GM21717 (cell line): ENCODE results near the gene SPRTN.

Experiments
- ATAC-seq: cut with Tn5 transposase; IDR thresholded peaks from one replicate; pipeline ENCODE4 v1.9.1; 2021; ENCODE audit warnings: mild to moderate bottlenecking, moderate library complexity; ENCODE audit not compliant: unreplicated experiment

The SPRTN gene

DNA sequence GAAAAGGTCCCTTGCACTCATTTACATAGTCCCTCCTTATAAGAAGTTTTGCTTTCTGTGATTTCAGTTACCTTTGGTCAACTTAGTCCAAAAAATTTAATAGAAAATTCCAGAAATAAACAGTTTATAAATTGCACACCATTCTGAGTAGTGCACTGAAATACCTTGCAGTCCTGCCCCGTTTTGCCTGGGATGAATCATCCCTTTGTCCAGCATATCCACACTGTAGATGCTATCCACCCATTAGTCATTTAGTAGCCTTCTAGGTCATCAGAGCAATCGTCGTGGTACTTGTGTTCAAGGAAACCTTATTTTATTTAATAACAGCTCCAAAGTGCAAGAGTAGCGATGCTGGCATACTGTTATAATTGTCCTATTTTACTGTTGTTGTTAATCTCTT, 38.0 kb downstream of the SPRTN start:
- no peak for ATAC-seq

DNA sequence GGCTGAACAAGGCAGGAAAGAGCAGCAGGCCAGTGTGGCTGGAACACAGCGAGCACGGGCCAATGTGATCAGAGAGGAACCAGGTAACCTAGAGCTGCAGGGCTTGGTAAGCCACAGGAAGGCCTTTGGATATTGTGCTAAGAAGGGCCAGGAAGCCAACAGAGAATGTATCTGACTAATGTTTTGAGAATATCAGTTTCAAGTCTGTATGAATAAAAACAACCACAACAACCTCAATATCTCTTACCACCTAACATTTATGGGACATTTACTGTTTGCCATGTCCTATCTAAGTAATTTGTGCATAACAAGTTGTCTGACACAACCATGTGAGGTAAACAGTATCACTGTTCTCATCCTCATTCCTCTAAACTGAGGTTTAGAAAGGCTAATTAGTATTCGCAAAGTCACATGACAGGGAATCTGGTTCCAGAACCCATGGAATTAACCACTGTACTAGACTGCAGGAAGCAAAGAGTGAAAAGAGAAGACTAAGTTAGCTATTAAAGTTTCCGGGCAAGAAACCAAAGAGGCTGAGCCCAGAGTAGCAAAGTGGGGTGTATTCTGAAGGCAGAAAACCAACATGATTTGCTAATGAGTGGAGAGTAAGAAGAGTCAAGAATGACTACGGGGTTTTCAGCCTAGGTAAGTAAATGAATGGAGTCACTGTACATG, 38.9 kb downstream of the SPRTN start:
- ATAC-seq = no peak

DNA sequence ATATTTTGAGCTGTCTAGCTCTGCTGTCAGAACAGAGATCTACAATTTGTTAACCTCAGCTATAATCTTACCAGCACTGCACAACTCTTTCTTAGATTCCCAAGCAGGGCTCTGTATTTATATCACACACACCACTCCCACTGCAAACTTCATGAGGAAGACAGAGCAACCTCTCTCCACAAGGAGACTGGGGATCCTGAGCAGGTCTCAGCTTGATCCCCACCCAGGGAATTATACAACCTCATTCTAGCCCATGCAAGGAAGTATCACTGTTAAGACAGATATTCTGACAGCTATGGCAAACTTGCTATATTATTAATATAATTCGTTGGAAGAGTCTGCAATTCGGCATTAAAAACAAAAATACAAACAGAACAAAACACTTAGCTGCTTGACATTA, 43.6 kb downstream of the SPRTN start:
- ATAC-seq = no peak

DNA sequence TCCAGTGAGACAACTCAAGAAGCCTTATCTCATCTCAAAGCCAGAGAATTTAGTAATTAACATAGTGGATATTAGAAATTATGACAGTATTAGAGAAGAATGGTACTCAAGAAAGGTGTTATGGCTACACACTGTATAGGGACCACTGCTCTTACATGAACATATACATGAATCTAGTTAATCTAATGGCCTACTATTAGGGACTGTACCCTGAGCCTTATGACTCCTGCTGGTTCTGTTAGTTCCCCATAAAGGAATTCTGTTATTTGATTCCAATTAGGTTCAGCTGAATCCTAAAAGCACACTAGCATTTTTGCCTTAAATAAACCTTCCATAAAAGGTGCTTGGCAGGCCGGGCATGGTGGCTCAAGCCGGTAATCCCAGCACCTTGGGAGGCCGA, 44.3 kb downstream of the SPRTN start:
- no peak for ATAC-seq

DNA sequence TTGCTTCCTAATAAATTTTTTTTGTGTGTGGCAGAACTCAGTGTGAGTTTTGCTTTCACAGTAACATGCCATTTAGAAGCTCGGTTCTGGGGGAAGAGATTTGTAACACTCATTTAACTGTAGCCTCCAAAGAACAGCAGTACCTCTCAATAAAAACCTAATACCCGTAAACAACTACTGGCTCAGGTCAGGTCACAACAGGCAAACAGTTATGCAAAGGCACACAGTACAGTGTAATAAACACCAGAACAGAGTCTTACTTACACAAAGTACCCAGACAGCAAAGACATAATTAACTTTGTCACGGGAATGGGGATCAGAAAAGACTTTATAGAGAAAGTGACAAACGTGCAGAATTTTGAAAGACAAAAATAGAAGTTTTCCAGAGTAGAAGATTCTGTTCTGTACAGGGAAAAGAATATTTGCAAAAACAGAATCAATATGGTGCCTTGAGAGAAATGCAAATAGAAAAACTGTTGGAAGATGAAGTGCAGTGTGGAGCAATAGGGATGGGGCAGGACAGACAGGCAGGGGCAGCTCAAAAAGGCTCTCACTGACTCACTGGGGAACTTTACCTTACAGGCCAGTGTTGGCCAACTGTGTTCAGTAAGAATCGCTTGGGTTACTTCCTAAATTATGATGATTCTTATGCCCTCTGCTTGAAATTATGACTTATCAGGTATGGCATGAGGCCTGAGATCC, 45.2 kb downstream of the SPRTN start:
- no peak for ATAC-seq

DNA sequence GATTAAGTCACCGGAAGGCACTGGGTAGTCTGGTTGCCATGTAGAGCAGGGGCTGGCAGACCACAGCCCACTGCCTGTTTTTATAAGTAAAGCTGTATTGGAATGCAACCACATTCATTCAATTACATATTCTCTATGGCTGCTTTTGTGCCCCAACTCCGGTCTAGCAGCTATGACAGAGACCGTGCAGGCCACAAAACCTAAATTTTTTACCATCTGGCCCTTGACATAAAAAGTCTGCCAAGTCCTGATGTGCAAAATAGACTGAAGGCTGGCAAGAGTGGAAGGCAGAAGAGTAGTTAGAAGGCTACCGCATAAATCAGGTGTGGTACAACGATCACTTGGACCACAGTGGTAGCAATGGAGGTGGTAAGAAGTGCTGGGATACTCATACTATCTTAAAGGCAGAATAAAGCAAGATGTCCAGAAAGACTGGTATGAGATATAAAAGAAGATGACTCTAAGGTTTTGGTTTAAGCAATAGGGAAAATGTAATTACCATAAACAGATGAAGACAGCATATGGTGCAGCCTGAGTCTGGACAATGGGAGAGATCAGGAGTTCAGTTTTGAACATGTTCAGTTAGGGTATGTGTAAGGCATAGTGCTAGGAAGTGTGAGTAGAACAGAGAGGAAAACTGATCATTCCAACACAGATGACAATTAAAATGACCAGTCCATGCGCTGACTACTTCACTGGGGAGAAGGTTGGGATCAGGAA, 46.8 kb downstream of the SPRTN start:
- ATAC-seq = no peak

DNA sequence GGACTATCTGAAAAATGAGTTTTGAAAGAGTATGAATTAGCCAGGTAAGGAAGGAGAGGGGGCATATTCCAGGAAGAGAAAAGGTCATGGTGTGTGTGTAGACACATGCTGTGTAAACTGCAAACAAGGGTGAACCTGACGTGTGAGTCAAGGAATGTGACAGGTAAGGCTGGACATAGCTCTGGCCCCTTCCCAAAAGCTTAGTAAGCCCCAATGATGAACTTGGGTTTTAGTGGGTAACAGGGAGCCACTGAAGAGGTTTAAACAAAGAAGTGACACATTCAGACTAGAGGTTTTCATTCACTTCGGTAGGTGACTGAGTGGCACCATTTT, 47.3 kb downstream of the SPRTN start:
- no peak for ATAC-seq

DNA sequence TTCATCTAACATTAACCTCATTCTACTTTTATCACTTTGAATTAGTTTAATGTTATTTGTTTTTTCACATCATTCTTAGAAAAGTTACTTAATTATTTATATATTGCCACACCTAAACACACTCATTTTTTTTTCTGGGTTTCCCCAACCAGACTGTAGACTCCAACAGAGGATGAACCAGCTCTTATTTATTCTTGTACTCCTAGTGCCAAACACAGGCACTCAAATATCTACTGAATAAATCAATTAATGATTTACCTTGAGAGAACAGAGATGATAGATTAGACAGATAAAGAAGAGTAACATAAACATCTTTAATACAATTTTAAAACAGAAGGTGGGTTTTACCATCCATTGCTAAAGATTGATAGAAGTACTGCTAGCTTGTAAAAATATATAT, 48.4 kb downstream of the SPRTN start:
- ATAC-seq = no peak

DNA sequence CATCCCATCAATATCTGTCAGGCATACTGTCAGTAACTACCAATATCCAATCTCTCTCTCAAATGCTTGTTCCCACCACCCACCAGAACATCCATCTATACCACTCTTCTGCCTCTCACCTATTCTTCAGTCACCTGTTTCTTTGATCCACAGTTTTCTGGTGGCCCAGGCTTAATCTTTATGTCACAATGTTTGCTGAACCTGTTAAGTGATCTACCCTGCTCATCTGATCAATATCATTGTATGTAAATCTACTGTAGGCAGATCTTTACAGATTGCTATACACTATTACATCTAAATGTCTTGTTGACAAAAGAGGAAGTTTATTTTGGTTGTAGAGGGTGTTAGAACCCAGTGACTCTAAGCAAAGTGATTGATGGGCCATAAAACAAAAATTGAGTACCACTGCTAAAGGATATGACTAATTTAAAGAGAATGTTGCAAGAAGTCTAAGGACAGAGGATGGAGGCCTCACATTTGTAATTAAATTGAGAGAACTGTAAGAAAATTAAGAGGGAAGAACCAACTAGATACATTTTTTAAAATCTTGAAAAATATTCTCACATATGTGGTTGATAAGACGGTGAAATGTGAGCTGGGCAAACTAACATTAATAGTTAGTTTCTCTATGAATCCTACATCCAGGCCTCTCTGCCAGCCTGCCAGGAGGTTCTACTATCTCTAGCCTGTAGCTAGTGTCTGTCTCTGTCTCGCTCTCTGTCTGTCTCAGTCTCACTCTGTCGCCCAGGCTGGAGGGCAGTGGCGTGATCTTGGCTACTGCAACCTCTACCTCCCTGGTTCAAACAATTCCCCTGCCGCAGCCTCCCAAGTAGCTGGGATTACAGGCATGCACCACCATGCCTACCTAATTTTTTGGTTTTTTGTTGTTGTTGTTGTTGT, 49.9 kb downstream of the SPRTN start:
- ATAC-seq = no peak

DNA sequence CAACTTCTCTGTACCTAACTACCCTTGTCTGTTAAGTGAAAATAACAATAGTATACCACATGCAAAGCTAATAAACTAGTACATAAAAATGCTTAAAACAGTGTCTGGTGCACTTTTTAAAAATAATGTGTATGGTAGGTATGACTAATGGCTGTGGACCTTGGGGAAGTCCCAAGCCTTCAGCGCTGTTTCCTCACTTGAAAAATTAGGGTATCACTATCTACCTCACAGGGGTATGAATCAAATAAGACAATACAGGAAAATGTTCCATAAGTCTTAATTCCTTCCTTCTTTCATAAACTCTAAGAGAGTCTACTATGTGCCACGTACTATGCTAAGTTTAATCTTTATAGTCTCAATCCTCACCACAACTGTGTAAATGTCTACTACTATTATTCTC, 52.0 kb downstream of the SPRTN start:
- ATAC-seq = no peak

DNA sequence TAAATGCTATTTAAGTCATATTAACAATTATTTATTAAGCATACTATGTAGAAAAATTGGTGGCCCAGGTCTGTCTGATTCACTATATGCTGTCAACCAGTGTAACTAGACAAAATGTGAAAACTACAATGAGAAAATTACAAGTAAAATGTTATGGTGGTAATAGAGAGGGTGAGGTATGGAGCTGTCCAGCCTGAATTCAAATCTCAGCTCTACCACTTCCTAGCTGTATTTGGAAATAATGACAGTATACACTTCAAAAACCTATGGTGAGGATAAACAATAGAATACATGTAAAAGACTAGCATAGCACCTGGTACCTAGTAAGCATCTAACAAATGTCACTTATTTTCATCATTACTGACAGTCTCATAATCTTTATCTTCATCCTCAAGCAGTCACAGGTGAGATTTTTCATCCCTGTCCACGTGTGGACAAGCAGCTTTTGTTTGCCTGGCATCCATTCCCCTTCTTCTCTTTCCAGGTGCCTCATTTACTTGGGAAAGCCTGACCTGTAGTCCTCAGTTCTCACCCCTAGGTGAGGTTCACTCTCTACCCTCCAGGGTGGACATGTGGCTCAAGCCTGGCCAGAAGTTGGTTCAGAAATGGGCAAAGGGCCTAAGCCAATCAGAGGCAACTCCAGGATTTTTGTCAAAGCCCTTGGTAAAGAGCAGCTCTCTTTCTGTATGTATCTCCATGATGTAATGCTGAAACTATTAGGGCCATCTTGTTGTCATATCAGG, 54.5 kb downstream of the SPRTN start:
- no peak for ATAC-seq

DNA sequence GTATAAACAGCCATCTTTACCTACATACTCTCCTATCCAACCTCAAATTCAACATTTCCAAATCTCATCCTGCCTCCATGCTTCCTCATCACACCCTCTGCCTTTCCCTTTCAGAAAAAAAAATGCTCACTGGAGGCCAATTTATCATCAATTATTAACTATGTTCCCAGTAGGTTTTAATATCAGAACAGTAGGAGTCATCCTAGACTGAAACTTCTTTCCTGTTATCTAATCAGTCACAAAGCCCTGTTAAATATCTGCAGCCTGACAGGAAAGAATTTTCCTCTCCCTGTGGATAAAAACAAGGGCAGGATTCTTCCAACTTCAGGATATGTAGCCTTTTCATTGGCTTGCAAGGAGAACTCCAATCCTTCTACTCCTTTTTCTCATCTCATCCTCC, 55.6 kb downstream of the SPRTN start:
- no peak for ATAC-seq

DNA sequence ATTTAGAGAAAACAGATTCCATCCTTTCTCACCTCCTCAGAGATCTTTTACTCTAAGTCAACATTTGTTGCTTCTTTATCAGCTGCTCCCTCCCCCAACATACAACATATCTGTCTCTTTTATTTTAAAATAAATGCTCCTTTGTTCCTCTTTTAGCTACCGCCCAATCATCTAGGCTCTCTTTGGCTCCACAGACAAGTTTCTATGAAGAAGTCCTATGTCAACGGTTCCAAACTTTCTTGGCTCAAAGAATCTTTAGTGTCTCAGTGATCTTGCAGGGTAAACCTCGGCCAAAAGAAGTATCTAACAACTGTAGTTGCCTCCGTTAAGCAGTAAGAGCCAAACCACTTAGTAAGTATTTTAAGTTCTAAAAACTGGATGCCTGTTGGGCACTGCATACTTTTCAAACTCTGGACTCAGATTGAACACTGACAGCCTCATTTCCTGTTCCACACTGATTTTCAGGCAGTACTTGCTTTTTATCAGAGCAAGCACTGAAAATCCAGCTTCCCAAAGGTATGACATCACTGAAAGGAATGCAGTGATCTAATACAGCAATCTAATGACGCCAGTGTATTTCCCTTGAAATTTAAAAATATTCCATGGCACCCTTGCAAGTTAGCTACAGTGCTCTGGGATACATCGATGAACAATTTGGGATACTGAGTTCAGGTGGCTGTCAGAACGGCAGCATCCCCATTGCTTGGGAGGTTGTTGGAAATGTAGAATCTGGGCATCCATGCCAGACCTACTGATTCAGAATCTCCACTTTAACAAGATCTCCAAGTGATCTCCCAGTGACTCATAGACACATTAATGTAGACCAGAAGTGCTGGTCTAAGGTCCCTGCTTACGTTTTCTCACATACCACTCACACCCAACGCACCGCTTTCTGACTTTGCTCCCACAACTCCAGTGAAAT, 57.2 kb downstream of the SPRTN start:
- no peak for ATAC-seq

DNA sequence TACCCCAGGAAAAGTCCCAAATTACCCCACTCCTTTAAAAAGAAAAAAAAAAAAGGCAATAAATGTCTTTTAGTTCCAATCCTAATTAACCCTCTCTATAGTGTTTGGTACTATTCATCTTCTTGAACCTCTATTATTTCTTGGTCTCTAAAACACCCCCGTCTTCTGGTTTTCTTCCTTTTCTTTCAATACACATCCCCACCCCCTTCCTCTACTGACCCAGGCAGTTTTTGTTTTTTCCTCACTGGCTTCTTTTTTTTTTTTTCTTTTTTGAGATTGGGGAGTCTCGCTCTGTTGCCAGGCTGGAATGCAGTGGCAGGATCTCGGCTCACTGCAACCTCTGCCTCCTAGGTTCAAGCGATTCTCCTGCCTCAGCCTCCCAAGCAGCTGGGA, 57.9 kb downstream of the SPRTN start:
- ATAC-seq = no peak

DNA sequence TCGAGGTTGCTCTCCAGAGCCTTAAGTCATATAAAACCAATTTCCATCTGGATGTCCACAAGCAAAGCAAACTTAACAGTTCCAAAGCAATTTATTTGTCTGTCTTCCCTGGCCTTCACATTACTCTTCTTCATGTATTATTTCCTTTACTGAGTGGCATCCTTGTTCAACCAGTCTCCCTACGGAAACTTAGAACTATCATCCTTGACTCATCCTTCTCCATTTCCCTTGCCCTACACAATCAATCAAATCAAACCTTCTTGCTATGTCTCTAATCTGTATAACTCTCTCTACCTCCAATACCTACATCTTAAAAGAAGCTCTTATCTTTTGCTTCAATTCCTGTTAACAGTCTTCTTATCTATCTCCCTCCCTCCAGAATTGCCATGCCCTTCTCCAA, 58.5 kb downstream of the SPRTN start:
- ATAC-seq = no peak

DNA sequence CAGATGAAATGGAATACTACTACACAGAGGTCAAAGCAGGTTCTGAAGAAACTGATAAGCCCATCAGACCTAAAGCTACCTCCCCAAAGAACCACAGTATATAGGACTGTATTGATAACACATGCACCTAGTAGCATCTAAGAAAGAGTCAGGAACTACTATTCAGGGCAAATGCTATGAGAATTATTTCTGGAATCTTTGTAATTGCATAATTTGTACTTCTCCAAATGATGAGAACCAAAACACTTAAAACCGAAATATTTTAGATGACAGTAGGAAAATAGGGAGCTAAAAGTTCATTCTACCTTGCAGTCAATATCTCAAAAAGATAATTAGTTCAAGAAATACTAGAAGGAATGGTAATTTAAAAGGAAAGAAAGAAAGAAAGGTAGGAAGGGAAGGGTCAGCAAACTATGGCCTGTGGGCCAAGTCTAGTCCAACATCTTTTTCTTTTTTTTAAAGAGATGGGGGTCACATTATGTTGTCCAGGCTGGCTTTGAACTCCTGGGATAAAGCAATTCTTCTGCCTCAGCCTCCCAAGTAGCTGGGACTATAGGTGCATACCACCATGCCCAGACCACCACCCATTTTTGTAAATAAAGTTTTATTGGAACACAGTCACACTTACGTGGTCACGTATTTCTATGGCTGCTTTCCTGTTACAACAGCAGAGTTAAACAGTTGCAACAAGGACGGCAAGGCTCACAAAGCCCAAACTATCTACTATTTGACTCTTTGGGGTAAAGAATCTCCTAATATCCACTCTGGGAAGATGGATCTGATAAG, 60.0 kb downstream of the SPRTN start:
- ATAC-seq = no peak

DNA sequence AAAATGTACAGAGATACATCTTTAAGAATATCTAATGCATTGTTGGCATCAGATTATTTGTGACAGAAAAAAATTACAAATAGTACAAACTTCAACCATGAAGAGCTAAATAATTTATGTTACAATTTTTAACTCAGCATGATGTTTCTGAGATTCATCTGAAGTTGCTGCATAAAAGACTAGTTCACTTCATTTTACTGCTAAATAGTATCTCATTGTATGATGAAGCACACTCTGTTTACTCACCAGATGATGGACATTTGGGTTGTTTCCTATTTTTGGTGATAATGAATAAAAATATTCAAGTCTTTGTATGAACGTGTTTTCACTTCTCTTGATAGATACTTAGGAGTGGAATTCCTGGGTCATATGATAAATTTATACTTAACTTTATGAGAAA, 63.4 kb downstream of the SPRTN start:
- ATAC-seq = no peak

DNA sequence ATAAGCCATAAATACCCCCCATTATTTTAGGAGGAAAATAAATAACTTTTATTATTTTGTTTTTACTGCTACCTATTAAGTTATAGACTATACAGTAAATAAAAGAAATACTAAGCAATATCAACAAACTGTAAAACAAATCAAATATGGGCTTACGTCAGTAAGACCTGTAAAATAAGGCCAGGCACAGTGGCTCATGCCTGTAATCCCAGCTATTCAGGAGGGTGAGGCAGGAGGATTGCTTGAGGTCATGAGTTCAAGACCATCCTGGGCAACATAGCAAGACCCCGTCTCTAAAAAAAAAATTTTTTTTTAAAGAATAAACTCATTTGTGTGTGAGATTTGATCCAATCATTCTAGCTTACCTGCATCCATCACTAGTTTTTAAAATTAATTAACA, 66.2 kb downstream of the SPRTN start:
- ATAC-seq = no peak
